K562 (cell line): ENCODE data around the gene DAW1. TPM values are rescaled to one million over a fixed set of nuclear protein-coding genes. Genes with fewer than 3 reads are reported as not detected.

Experiments
- ATAC-seq: fragments of 200-7000 bp; cut with Tn5 transposase; 3 replicates; pipeline ENCODE4 v1.9.1; 2020; ENCODE audit warnings: moderate library complexity
- Bru-seq: library from RNA; stranded (reverse); fragments of 400-500 nt; gene quantifications from one replicate; lab custom pipeline; 2021; lab: Mats Ljungman, UMichigan
- BruChase-seq, 2 experiments: library from RNA; stranded (reverse); fragments of 400-500 nt; gene quantifications; one replicate each; lab custom pipeline; 2021; lab: Mats Ljungman, UMichigan
- BruUV-seq: library from RNA; stranded (reverse); fragments of 400-500 nt; replicated peaks from 2 replicates; lab custom pipeline; 2021; lab: Mats Ljungman, UMichigan
- CTCF ChIA-PET: fragments of 300-600 bp; formaldehyde crosslinking; extraction: SDS; loops from one replicate; lab custom pipeline; 2021; ENCODE audit warnings: low intra/inter-chr PET ratio; lab: Yijun Ruan, JAX
- POLR2A ChIA-PET: fragments of 300-600, 350-650 bp; sonication (Branson Sonifier 250); formaldehyde crosslinking; extraction: SDS; loops from one replicate; lab custom pipeline; 2021; ENCODE audit warnings: antibody characterized with exemption, inconsistent platforms; lab: Yijun Ruan, JAX
- DNase-seq, 4 experiments: peaks; one replicate each; pipeline versions ENCODE4 v3.0.0 to v3.0.0-alpha.2; 2011 to 2018; ENCODE audit warnings: low spot score in 3 of 4, mixed read lengths in 3 of 4; ENCODE audit errors: extremely low read depth in 1 of 4
- FAIRE-seq: peaks from 2 replicates; lab custom pipeline; 2011; peaks lifted over from hg19 to GRCh38; lab: Jason Lieb, UNC
- H2AFZ ChIP-seq: 2 replicates; pipeline ENCODE4 v1.6.0; 2011; ENCODE audit warnings: low read depth, low read length, control low read depth, inconsistent platforms
- H3K27ac ChIP-seq: fragments of 200-600 bp; 3 replicates; pipeline ENCODE4 v1.8.0; 2011; ENCODE audit warnings: low read depth, mild to moderate bottlenecking, control low read depth, inconsistent platforms, low read length, moderate library complexity, mixed read lengths; ENCODE audit errors: extremely low read depth
- H3K27me3 ChIP-seq, 2 experiments: fragments of 300-600 bp in 1 of 2; 2 replicates in 1 of 2; 3 replicates in 1 of 2; pipeline versions ENCODE4 v1.6.0 to v1.8.0; 2011; ENCODE audit warnings: inconsistent platforms in 2 of 2, low read length in 2 of 2, mild to moderate bottlenecking in 1 of 2, mixed read lengths in 1 of 2, moderate library complexity in 1 of 2; ENCODE audit not compliant: control insufficient read depth in 2 of 2, insufficient read depth in 2 of 2
- H3K36me3 ChIP-seq: fragments of 300-600 bp; 3 replicates; pipeline ENCODE4 v1.8.0; 2011; ENCODE audit warnings: mild to moderate bottlenecking, low read length, inconsistent platforms; ENCODE audit not compliant: control insufficient read depth, insufficient read depth
- H3K4me1 ChIP-seq, 2 experiments: fragments of 200-600 bp in 1 of 2; replicated peaks in 1 of 2; 2 replicates in 1 of 2; 3 replicates in 1 of 2; pipeline versions ENCODE4 v1.5.1 to v1.8.0; 2011; ENCODE audit warnings: inconsistent platforms in 2 of 2, low read length in 2 of 2, mild to moderate bottlenecking in 1 of 2, mixed read lengths in 1 of 2, moderate library complexity in 1 of 2; ENCODE audit not compliant: control insufficient read depth in 2 of 2, insufficient read depth in 2 of 2
- H3K4me2 ChIP-seq: 2 replicates; pipeline ENCODE4 v1.6.1; 2011; ENCODE audit warnings: low read length, control low read depth, inconsistent platforms, mixed read lengths; ENCODE audit not compliant: insufficient read depth
- H3K4me3 ChIP-seq: fragments of 200-600 bp; sonication (generic), shearing (Covaris generic); 2 replicates; pipeline ENCODE4 v1.5.1; 2016; ENCODE audit warnings: control low read depth, inconsistent platforms
- H3K79me2 ChIP-seq: fragments of 200-600 bp; 3 replicates; pipeline ENCODE4 v1.8.0; 2011; ENCODE audit warnings: low read length, inconsistent platforms; ENCODE audit not compliant: control insufficient read depth, insufficient read depth
- H3K9ac ChIP-seq, 2 experiments: 2 replicates each; pipeline versions ENCODE4 v1.6.0 to v1.6.1; 2011; ENCODE audit warnings: low read depth in 2 of 2, low read length in 2 of 2, control low read depth in 1 of 2, inconsistent platforms in 1 of 2, mild to moderate bottlenecking in 1 of 2, mixed read lengths in 1 of 2; ENCODE audit not compliant: insufficient read depth in 1 of 2
- H3K9me1 ChIP-seq: one replicate; pipeline ENCODE4 v1.6.0; 2011; ENCODE audit warnings: inconsistent platforms, mild to moderate bottlenecking, low read length, moderate library complexity; ENCODE audit not compliant: control insufficient read depth, insufficient read depth
- H3K9me3 ChIP-seq: replicated peaks from 2 replicates; pipeline ENCODE4 v1.5.1; 2011; ENCODE audit warnings: low read depth, low read length, inconsistent platforms; ENCODE audit not compliant: control insufficient read depth, insufficient read depth
- H4K20me1 ChIP-seq: replicated peaks from 2 replicates; pipeline ENCODE4 v1.6.1; 2011; ENCODE audit warnings: low read length, inconsistent platforms, mixed read lengths; ENCODE audit not compliant: control insufficient read depth, insufficient read depth
- BMI1 ChIP-seq: fragments of 150-350 bp; IDR thresholded peaks from 2 replicates; pipeline ENCODE4 v1.6.1; 2014; ENCODE audit warnings: low read length
- NRF1 ChIP-seq, 2 experiments: fragments of 450-650 bp; IDR thresholded peaks in 1 of 2; conservative IDR thresholded peaks in 1 of 2; 2 replicates each; pipeline ENCODE4 v1.6.1; 2014; ENCODE audit warnings: mild to moderate bottlenecking in 2 of 2
- RFX1 ChIP-seq: fragments of 450-650 bp; IDR thresholded peaks from 2 replicates; pipeline ENCODE4 v1.6.1; 2016; ENCODE audit warnings: mild to moderate bottlenecking, moderate library complexity
- WGBS: fragments of 100-300 bp; shearing (Covaris generic); methylation state at CpG from one replicate; pipeline ENCODE4 v1.1.6; 2016; ENCODE audit warnings: low coverage, mixed read lengths; ENCODE audit not compliant: insufficient coverage; ENCODE audit errors: missing lambda C conversion rate; 5-methylcytosine and 5-hydroxymethylcytosine counted together
- in situ Hi-C: fragments of 300-500 bp; cut with MboI; formaldehyde crosslinking; loops from 4 replicates; pipeline ENCODE4 v1.15.0; 2018; ENCODE audit warnings: inconsistent platforms, mixed read lengths
- intact Hi-C: fragments of 100-400 bp; cut with micrococcal nuclease; formaldehyde crosslinking; loops from 2 replicates; pipeline ENCODE4 v1.14.2; 2022
- long read RNA-seq, 3 experiments: library from polyadenylated mRNA in 2 of 3; library from RNA in 1 of 3; unstranded in 2 of 3; stranded (forward) in 1 of 3; transcript quantifications; one replicate each; pipeline ENCODE4 v2.0.0, GENCODE V29; 2019 to 2022
- polyA minus RNA-seq, 3 experiments: library from RNA; depleted of rRNA, polyadenylated mRNA; stranded (reverse); fragments of >200 nt; gene quantifications; 2 replicates each; pipeline ENCODE4 v1.2.3, GENCODE V29; 2011
- polyA plus RNA-seq, 8 experiments: library from polyadenylated mRNA; depleted of rRNA in 4 of 8; stranded (reverse) in 5 of 8; unstranded in 3 of 8; fragments of >200 nt; fragmentation: Nextera tagmentation in 2 of 8; fragmentation: Illumina TruSeq in 1 of 8; extraction: Ambion mirVana in 2 of 8; extraction: Trizol in 1 of 8; gene quantifications; 2 replicates each; pipeline versions ENCODE4 v1.2.1 to v1.2.3, GENCODE V29; 2011 to 2014; ENCODE audit warnings: inconsistent platforms in 1 of 8, missing spikeins in 1 of 8
- total RNA-seq, 7 experiments: library from RNA; depleted of rRNA in 6 of 7; stranded (reverse); fragments of >200 nt in 6 of 7; fragmentation: Illumina TruSeq in 2 of 7; extraction: Trizol in 2 of 7; gene quantifications; 2 replicates each; pipeline versions ENCODE4 v1.2.1 to v1.2.3, GENCODE V29; 2011 to 2021; ENCODE audit warnings: low replicate concordance in 1 of 7
- TF ChIP-seq, protein P1 (sequence below): sonication (generic); formaldehyde crosslinking; IDR thresholded peaks from 2 replicates; pipeline ENCODE4 v1.8.0; 2023; ENCODE audit warnings: missing genetic modification reagents, mild to moderate bottlenecking, borderline replicate concordance

DAW1 gene
- not detected in 2 replicates for total RNA-seq (2011; cell fraction: chromatin; rRNA removed; ENCODE audit: low replicate concordance)
- total RNA-seq (2011; cell fraction: nucleolus; rRNA removed) = not detected in 2 replicates
- not detected in 2 replicates for total RNA-seq (2011; cell fraction: nucleoplasm; rRNA removed)
- total RNA-seq (2014; rRNA removed) (not detected in 2 replicates), total RNA-seq (2014; rRNA removed; fragmentation: Illumina TruSeq; extraction: Trizol) (not detected in 2 replicates), total RNA-seq (2015; rRNA removed; fragmentation: Illumina TruSeq; extraction: Trizol) (not detected in 2 replicates), total RNA-seq (2021) (not detected in 2 replicates), polyA plus RNA-seq (2011; rRNA removed) (not detected in 2 replicates), polyA plus RNA-seq (2014; fragmentation: Illumina TruSeq; extraction: Trizol) (not detected in 2 replicates), polyA plus RNA-seq (2014; fragmentation: Nextera tagmentation; extraction: Ambion mirVana) (not detected), polyA plus RNA-seq (2014; rRNA removed) (not detected in 2 replicates), polyA minus RNA-seq (2011; rRNA and poly(A)+ RNA removed) (not detected in 2 replicates), Bru-seq, nascent RNA (not detected), BruChase-seq, experiment 1, labeled RNA remaining after a 2-hour chase (not detected), BruChase-seq, experiment 2, labeled RNA remaining after a 6-hour chase (percentile 2 among the genes with signal in this experiment)
- not detected in 2 replicates for polyA plus RNA-seq (2011; cell fraction: cytosol; rRNA removed)
- not detected in 2 replicates for polyA plus RNA-seq (2011; cell fraction: nucleus; rRNA removed)
- polyA plus RNA-seq (2012) = not detected in 2 replicates
- polyA minus RNA-seq (2011; cell fraction: cytosol; rRNA and poly(A)+ RNA removed) = not detected in 2 replicates
- polyA minus RNA-seq (2011; cell fraction: nucleus; rRNA and poly(A)+ RNA removed) = not detected in 2 replicates
- long read RNA-seq, experiment 1 = 0 reads
- long read RNA-seq, experiment 2 = 0 reads
- long read RNA-seq, experiment 3 = 0 reads

GRCh38 chr2:227871375-227871791, at the start of gene DAW1:
TSS of gene DAW1 (plus strand) at chr2:227871631. CDS start at chr2:227871690, 59 bp downstream.
- H2AFZ ChIP-seq = no peak within 1 kb of the TSS
- in situ Hi-C loops = no loop called here
- POLR2A ChIA-PET = no interaction called here
- BruUV-seq = no TSS peak
- no peak within 1 kb of the TSS for H3K4me2 ChIP-seq
- ATAC-seq (peak; percentile 46; the same call in 2 of the 3 replicates), FAIRE-seq (no peak), DNase-seq (peak in 3 of 4 experiments; percentile 4 to 17 (median 13))
- H3K79me2 ChIP-seq = no peaks in the 10 kb centered on the region
- intact Hi-C loops = no loop called here
- H3K36me3 ChIP-seq = no peaks in the 10 kb centered on the region
- H3K27me3 ChIP-seq = no peaks in the 10 kb centered on the region; a peak in 1 of 5 replicates
- no peak within 1 kb of the TSS for H3K9ac ChIP-seq
- no peak within 1 kb of the TSS for H3K27ac ChIP-seq
- H3K4me3 ChIP-seq = no peak within 1 kb of the TSS
- H4K20me1 ChIP-seq = no peaks in the 10 kb centered on the region
- 6% methylated on average over 26 of the region's 34 CpGs for WGBS
- TF ChIP-seq BMI1 (no peak), NRF1 (conservative IDR thresholded peaks at IDR 0.05 in 1 of 2, IDR thresholded peaks at IDR 0.05 in 1 of 2) (peak; percentile 84 to 87), RFX1 (peak; percentile 33; the same call in 1 of the 2 replicates)
- TF ChIP-seq, protein P1, sequence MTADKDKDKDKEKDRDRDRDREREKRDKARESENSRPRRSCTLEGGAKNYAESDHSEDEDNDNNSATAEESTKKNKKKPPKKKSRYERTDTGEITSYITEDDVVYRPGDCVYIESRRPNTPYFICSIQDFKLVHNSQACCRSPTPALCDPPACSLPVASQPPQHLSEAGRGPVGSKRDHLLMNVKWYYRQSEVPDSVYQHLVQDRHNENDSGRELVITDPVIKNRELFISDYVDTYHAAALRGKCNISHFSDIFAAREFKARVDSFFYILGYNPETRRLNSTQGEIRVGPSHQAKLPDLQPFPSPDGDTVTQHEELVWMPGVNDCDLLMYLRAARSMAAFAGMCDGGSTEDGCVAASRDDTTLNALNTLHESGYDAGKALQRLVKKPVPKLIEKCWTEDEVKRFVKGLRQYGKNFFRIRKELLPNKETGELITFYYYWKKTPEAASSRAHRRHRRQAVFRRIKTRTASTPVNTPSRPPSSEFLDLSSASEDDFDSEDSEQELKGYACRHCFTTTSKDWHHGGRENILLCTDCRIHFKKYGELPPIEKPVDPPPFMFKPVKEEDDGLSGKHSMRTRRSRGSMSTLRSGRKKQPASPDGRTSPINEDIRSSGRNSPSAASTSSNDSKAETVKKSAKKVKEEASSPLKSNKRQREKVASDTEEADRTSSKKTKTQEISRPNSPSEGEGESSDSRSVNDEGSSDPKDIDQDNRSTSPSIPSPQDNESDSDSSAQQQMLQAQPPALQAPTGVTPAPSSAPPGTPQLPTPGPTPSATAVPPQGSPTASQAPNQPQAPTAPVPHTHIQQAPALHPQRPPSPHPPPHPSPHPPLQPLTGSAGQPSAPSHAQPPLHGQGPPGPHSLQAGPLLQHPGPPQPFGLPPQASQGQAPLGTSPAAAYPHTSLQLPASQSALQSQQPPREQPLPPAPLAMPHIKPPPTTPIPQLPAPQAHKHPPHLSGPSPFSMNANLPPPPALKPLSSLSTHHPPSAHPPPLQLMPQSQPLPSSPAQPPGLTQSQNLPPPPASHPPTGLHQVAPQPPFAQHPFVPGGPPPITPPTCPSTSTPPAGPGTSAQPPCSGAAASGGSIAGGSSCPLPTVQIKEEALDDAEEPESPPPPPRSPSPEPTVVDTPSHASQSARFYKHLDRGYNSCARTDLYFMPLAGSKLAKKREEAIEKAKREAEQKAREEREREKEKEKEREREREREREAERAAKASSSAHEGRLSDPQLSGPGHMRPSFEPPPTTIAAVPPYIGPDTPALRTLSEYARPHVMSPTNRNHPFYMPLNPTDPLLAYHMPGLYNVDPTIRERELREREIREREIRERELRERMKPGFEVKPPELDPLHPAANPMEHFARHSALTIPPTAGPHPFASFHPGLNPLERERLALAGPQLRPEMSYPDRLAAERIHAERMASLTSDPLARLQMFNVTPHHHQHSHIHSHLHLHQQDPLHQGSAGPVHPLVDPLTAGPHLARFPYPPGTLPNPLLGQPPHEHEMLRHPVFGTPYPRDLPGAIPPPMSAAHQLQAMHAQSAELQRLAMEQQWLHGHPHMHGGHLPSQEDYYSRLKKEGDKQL (CRISPR knock-in tag) = no peak
- CTCF ChIA-PET = no interaction called here
- H3K9me3 ChIP-seq = no peaks in the 10 kb centered on the region
- no peaks in the 10 kb centered on the region for H3K9me1 ChIP-seq
- peaks cover 0 to 5% of the 10 kb centered on the region in 2 experiments; a peak in 2 of 5 replicates for H3K4me1 ChIP-seq
